VCaP (cell line): ENCODE data around the gene DBNDD2.

Source experiments
- H3K27ac ChIP-seq: fragments of 450-650 bp; 2 replicates; pipeline ENCODE4 v1.5.1; 2017
- TF ChIP-seq, protein P1 (sequence below): fragments of 450-650 bp; conservative IDR thresholded peaks from 2 replicates; pipeline ENCODE4 v1.5.1; 2017; ENCODE audit warnings: mild to moderate bottlenecking, moderate library complexity

DBNDD2 gene

GRCh38 chr20:45365444-45365970 is 42.6 kb upstream of the DBNDD2 start:
- TF ChIP-seq, protein P1, sequence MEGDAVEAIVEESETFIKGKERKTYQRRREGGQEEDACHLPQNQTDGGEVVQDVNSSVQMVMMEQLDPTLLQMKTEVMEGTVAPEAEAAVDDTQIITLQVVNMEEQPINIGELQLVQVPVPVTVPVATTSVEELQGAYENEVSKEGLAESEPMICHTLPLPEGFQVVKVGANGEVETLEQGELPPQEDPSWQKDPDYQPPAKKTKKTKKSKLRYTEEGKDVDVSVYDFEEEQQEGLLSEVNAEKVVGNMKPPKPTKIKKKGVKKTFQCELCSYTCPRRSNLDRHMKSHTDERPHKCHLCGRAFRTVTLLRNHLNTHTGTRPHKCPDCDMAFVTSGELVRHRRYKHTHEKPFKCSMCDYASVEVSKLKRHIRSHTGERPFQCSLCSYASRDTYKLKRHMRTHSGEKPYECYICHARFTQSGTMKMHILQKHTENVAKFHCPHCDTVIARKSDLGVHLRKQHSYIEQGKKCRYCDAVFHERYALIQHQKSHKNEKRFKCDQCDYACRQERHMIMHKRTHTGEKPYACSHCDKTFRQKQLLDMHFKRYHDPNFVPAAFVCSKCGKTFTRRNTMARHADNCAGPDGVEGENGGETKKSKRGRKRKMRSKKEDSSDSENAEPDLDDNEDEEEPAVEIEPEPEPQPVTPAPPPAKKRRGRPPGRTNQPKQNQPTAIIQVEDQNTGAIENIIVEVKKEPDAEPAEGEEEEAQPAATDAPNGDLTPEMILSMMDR: no peak
- no peak overlapping the region for H3K27ac ChIP-seq

- TF ChIP-seq, protein P1: no peak
- H3K27ac ChIP-seq: no peak overlapping the region
Observed at GRCh38 chr20:45366192-45366591, 41.9 kb upstream of the DBNDD2 start.

DNA sequence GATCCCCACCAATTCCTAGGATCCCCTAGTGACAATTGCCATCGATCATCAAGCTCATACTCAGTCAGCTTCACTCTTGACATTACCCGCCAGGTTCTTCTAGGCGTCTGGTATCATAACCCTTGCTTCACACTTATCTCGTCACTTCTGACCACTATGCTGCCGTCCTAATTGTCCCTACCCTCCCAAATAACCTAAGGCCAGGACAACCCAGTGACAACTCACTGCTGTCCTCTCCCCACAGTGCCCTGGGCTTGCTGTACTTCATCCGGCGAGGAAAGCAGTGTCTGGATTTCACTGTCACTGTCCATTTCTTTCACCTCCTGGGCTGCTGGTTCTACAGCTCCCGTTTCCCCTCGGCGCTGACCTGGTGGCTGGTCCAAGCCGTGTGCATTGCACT is 41.5 kb upstream of the DBNDD2 start:
- TF ChIP-seq, protein P1: no peak
- H3K27ac ChIP-seq: no peak overlapping the region

DNA sequence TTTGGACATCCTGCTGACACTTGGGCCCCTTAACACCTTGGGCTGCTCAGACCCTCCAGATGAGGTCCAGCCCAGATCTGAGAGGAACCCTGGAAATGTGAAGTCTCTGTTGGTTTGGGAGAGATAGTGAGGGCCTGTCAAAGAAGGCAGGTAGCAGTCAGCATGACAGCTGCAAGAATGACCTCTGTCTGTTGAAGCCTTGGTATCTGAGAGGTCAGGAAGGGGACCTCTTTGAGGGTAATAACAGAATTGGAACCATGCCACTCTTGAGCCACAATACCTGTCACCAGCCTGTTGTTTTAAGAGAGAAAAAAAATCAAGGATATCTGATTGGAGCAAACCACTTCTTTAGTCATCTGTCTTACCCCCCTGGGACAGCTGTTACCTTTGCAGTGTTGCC is 41.0 kb upstream of the DBNDD2 start:
- TF ChIP-seq, protein P1: no peak
- H3K27ac ChIP-seq: no peak overlapping the region

DNA sequence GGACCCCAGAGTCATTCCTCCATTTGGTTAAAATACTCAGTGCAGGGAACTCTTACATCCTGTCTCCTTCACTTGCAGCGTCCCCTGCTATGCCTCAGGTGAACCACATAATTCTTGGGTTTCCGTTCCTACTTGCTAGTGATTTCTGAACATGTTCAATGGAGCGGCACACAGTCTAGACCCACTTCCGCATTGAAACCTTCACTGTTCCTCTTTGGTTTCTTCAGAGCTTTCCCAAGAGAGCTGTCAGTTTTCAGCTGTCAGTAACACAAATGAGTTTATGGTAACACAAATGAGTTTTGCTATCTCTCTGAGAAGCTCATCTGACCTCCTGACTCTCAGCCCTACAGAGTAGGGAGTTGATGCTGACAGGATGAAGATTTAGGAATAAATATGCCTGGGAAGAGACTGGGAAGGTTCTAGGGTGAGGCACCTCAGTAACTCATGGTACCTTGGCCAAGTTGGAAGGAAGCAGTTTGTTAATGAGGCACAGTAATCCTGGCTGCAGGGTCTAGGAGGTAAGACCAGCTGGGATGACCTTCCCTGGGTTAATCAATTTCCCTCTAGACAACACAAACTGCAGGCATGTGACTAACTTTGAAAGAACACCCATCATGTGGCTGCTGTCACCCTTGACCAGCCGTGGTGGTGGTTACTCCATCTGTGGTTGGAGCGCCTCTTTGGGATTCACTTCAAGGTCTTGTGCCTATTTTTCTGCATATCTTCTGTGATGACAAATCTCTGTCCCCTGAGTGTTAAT is 39.7 kb upstream of the DBNDD2 start:
- TF ChIP-seq, protein P1: no peak

DNA sequence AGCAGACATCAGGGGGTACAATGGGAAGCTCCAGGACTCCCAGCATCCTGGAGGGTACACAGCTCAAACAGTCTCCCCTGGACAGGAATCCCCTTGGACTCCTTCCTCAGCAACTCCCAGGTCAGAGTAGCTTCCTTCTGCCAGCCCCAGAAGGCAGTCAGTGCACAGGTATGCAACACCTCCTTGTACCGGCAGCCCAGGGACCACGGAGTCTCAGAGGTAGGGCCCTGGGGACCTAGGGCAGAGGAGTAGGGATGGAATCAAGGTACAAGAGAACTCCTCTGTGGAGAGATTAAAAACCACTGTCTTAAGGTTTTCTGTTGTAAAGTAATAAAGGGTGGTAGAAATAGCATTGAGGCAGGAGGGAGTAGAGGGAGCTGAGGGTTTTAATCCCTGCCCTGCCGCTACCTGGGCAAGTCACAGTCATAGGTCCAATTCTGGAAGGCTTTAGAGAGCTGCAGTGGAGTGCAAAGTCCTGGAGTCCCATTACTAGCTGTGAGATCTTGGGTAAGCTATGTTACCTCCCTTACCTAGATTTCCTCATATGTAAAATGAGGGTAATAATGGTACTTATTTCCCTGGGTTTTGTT is 37.4 kb upstream of the DBNDD2 start:
- TF ChIP-seq, protein P1: no peak
- H3K27ac ChIP-seq: no peak overlapping the region

More for the DNA sequence above, 39.7 kb upstream of the DBNDD2 start:
- H3K27ac ChIP-seq: no peak overlapping the region

GRCh38 chr20:45372241-45372640 is 35.8 kb upstream of the DBNDD2 start:
- TF ChIP-seq, protein P1: no peak
- no peak overlapping the region for H3K27ac ChIP-seq
